HUES64 (cell line): Measurements from ENCODE around the gene BLM.

Source experiments
- H3K27ac ChIP-seq: 2 replicates; pipeline ENCODE4 v1.7.0; 2013; ENCODE audit warnings: low read depth, low read length, inconsistent platforms
- H3K27me3 ChIP-seq: 2 replicates; pipeline ENCODE4 v1.6.1; 2013; ENCODE audit warnings: mild to moderate bottlenecking, low read length; ENCODE audit not compliant: insufficient read depth
- H3K36me3 ChIP-seq: 2 replicates; pipeline ENCODE4 v1.6.1; 2013; ENCODE audit warnings: mild to moderate bottlenecking, low read length; ENCODE audit not compliant: insufficient read depth
- H3K4me1 ChIP-seq: 2 replicates; pipeline ENCODE4 v1.6.1; 2013; ENCODE audit warnings: mild to moderate bottlenecking, low read length, moderate library complexity; ENCODE audit not compliant: insufficient read depth
- H3K4me3 ChIP-seq: 2 replicates; pipeline ENCODE4 v1.5.1; 2013; ENCODE audit warnings: mild to moderate bottlenecking, low read length, moderate library complexity
- H3K9ac ChIP-seq: 2 replicates; pipeline ENCODE4 v1.6.1; 2013; ENCODE audit warnings: mild to moderate bottlenecking, low read depth, low read length
- H3K9me3 ChIP-seq: 2 replicates; pipeline ENCODE4 v1.6.1; 2013; ENCODE audit warnings: low read depth, low read length; ENCODE audit not compliant: insufficient read depth
- WGBS: fragments of 150-250, 120-280 bp; methylation state at CpG from one replicate; pipeline ENCODE4 v1.1.7; 2013; ENCODE audit warnings: missing lambda C conversion rate; 5-methylcytosine and 5-hydroxymethylcytosine counted together

Gene BLM

DNA sequence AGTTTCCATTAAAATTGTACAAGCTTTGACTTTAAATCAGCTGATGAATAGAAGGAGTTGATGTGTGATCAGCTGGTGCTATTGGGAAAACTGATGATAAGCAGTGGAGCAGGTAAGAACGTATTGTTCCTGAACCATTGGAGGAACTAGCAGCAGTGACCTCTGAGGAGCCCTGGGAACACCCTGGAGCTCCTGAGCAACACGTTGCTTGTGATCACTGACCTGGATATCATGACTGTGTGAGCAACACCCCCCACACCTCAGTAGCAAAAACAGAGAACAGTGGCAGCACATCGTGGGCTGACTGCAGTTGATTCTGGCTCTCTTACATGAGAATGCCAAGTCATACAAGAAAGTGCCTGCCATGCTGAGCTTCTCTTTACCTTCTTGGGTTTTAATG is 72.9 kb downstream of the BLM start:
- H3K4me1 ChIP-seq = no peaks in the 10 kb centered on the region
- no peaks in the 10 kb centered on the region for H3K9me3 ChIP-seq
- 86% methylated on average over 3 of the region's 3 CpGs for WGBS
- H3K27me3 ChIP-seq = no peaks in the 10 kb centered on the region
- peaks cover 89% of the 10 kb centered on the region for H3K36me3 ChIP-seq
- H3K4me3 ChIP-seq = no peak overlapping the region
- H3K27ac ChIP-seq = no peak overlapping the region
- no peak overlapping the region for H3K9ac ChIP-seq

DNA sequence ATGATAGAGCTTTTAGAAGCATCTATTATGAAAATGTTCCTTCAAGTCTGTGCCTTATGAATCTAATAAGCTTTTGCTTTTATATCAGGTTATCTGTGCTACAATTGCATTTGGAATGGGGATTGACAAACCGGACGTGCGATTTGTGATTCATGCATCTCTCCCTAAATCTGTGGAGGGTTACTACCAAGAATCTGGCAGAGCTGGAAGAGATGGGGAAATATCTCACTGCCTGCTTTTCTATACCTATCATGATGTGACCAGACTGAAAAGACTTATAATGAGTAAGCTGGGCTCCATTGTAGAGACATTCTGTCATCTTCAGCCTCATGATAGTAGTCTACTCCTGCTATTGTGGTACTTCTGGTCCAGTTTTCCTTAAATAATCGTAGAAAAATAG is 73.4 kb downstream of the BLM start:
- peaks cover 88% of the 10 kb centered on the region for H3K36me3 ChIP-seq

DNA sequence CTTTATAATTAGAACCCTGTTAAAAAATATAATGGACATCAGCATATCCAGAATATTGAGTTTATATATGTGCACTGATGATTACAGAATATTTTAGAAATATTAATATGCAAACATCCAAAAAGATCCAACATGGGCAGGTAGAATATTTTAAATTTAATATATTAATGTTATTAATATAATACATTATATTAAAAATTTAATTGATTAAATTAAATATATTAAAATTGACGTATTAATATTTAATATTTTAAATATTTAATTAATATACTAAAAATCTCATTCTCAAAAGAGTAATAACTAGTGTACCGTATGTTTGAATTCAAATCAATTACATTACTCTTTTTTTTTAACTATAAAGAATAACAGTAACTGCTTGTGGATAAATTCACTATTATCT is 77.4 kb downstream of the BLM start:
- Histone ChIP-seq H3K27ac (no peak overlapping the region), H3K4me3 (no peak overlapping the region), H3K36me3 (peaks cover 80% of the 10 kb centered on the region), H3K4me1 (no peaks in the 10 kb centered on the region), H3K9me3 (no peaks in the 10 kb centered on the region), H3K9ac (no peak overlapping the region), H3K27me3 (no peaks in the 10 kb centered on the region)
- WGBS = no CpG with 5 or more reads among the region's 2 CpGs

More for the DNA sequence above, 73.4 kb downstream of the BLM start:
- Histone ChIP-seq H3K27ac (no peak overlapping the region), H3K4me3 (no peak overlapping the region), H3K9ac (no peak overlapping the region), H3K9me3 (no peaks in the 10 kb centered on the region), H3K4me1 (no peaks in the 10 kb centered on the region), H3K27me3 (no peaks in the 10 kb centered on the region)
- WGBS = 89% methylated on average over 4 of the region's 4 CpGs

DNA sequence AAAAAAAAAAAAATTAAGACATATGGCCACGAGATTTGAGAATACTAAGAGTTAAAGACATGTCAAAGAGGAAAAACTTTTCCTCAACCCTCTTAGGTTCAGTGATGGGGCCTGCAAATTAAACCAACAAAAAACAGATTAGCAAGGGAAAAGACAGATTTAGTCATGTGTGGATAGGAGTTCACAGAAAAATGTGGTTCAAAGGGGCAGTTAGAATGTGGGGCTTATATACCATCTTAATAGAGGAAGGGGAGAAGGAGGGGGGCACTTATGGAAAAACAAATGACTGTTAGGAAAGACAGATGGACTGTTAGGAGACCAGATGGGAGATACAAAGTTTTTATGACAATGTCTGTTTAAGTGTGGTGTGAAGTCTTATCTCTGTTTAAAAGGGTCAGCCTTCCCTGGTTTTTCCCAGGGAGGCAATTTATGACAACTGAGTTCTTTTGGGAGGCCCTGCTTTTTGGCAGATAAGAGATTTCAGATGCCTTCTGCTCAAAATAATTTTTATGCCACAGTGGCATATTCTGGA is 82.6 kb downstream of the BLM start:
- no peak overlapping the region for H3K27ac ChIP-seq
- no peaks in the 10 kb centered on the region for H3K27me3 ChIP-seq
- H3K36me3 ChIP-seq = peaks cover 78% of the 10 kb centered on the region
- H3K4me1 ChIP-seq = no peaks in the 10 kb centered on the region
- no peak overlapping the region for H3K9ac ChIP-seq
- H3K4me3 ChIP-seq = no peak overlapping the region
- 90% methylated on average over 1 of the region's 1 CpG for WGBS
- no peaks in the 10 kb centered on the region for H3K9me3 ChIP-seq

DNA sequence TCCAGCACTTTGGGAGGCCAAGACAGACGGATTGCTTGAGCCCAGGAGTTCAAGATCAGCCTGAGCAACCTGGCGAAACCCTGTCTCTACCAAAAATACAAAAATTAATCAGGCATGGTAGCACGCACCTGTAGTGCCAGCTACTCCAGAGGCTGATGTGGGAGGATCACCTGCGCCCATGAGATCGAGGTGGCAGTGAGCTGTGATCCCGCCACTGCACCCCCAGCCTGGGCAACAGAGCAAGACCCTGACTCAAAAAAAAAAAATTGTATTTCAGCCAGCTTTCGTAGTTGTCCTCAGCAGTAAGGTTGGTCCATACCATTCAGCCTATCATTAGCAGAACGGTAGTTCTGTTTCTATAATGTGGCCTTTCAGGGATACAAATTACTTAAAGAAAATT is 84.7 kb downstream of the BLM start:
- no peak overlapping the region for H3K4me3 ChIP-seq
- H3K27ac ChIP-seq = no peak overlapping the region
- H3K9me3 ChIP-seq = no peaks in the 10 kb centered on the region
- H3K9ac ChIP-seq = no peak overlapping the region
- no peaks in the 10 kb centered on the region for H3K27me3 ChIP-seq
- H3K36me3 ChIP-seq = peaks cover 73% of the 10 kb centered on the region
- 94% methylated on average over 8 of the region's 8 CpGs for WGBS
- no peaks in the 10 kb centered on the region for H3K4me1 ChIP-seq

DNA sequence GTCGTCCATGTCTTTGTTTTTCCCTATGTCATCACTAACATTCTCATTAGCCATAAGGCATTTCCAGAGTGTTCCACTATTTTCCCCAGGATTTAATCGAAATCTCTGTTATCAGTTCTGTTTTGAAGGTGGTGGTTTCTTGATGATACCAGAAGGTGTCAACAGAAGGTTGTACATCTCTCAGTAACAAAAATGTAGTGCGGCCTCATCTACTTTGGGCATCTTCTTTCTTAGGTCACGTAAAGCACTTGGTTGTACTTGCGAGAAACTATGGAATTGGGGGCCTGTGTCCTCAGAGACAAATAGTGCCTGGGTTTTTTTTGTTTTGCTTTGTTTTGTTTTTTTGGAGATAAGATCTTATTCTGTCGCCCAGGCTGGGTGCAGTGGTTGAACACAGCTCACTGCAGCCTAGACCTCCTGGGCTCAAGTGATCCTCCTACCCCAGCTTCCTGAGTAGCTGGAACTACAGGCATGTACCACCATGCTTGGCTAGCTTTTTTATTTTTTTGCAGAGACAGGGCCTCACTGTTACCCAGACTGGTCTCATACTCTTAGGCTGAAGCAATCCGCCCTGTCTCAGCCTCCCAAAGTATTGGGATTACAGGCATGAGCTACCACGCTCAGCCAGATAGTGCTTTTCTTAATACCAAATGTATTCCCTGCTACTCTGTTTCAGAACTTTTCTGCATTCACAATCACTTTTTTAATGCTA is 90.1 kb downstream of the BLM start:
- Histone ChIP-seq H3K9me3 (no peaks in the 10 kb centered on the region), H3K36me3 (peaks cover 92% of the 10 kb centered on the region), H3K4me3 (no peak overlapping the region), H3K27ac (no peak overlapping the region), H3K27me3 (no peaks in the 10 kb centered on the region), H3K4me1 (no peaks in the 10 kb centered on the region), H3K9ac (no peak overlapping the region)
- 96% methylated on average over 8 of the region's 8 CpGs for whole genome bisulfite sequencing

DNA sequence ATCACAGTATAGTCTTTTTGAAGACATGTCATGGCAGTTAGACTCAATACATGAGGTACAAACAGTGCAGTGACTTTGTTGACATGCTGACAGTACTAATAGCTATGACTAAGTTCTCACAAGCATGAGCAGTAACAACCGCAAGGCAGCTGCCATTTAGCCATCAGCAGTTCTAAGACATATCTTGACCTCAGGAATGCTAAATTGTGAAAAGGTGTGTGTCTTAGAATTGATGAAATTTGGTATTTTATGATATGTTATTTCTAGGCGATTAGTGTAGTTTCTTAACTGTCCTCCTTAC is 90.6 kb downstream of the BLM start:
- H3K9ac ChIP-seq = no peak overlapping the region
- H3K9me3 ChIP-seq = no peaks in the 10 kb centered on the region
- H3K4me1 ChIP-seq = no peaks in the 10 kb centered on the region
- no peaks in the 10 kb centered on the region for H3K27me3 ChIP-seq
- H3K36me3 ChIP-seq = peaks cover 92% of the 10 kb centered on the region
- WGBS = 100% methylated on average over 2 of the region's 2 CpGs
- H3K4me3 ChIP-seq = no peak overlapping the region
- no peak overlapping the region for H3K27ac ChIP-seq

DNA sequence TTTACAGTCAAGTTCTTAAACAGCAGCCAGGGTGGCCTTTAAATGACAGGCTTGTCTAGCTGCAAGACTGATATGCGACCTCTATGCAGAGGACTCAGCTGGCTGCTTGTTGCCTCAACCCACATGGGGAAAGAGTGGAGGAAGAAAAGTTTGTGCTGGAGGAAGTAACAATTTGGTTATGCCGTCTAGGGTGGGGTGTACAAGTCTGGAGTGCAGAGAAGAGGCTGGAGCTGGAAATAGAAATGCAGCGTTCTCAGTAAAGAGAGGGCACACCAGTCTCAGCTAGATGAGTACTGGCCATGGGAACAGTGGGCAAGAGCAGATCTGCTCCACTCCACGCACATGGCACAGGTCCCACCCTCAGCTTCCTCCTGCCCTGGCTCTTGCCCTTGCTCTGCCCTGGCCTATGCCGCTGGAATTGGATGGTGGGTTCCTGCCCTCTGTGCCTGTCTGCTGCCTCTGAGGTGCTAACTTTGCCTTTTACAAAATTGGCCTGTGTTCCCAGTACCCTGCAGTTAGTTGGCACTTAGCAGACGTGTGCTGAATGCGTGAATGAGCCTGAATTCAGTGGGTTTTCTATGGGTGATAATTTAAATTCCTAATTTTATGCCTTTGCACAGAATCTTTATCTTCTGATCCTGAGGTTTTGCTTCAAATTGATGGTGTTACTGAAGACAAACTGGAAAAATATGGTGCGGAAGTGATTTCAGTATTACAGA is 91.5 kb downstream of the BLM start:
- peaks cover 87% of the 10 kb centered on the region for H3K36me3 ChIP-seq

DNA sequence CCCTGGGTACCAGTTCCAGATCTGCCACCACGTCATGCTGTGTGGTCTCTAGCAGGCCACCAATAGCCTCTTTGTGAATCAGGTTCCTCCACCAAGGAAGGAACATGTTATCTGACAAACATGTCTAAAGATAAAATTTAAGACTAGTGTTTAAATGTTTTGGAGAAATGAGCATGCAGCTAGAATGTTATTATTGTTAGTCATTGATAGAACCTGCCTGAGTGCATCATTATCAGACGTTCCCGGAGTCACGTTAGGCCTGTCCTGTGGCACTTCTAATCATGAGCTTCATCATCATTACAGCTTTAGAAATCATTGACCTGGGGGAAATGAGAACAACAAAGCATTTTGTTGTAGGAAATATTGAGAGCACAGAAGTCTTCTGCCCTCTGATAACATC is 92.4 kb downstream of the BLM start:
- no peak overlapping the region for H3K9ac ChIP-seq
- H3K4me1 ChIP-seq = peaks cover 8% of the 10 kb centered on the region; the same call in 1 of the 2 replicates
- no peak overlapping the region for H3K4me3 ChIP-seq
- H3K27ac ChIP-seq = no peak overlapping the region
- 96% methylated on average over 4 of the region's 4 CpGs for WGBS
- no peaks in the 10 kb centered on the region for H3K27me3 ChIP-seq
- peaks cover 79% of the 10 kb centered on the region for H3K36me3 ChIP-seq
- H3K9me3 ChIP-seq = no peaks in the 10 kb centered on the region

More for the DNA sequence above, 91.5 kb downstream of the BLM start:
- no peak overlapping the region for H3K9ac ChIP-seq
- no peak overlapping the region for H3K27ac ChIP-seq
- H3K27me3 ChIP-seq = no peaks in the 10 kb centered on the region
- WGBS = 88% methylated on average over 8 of the region's 8 CpGs
- no peak overlapping the region for H3K4me3 ChIP-seq
- H3K4me1 ChIP-seq = 0 out of 2 replicates have a peak, but pooled peaks cover 3% of the 10 kb centered on the region
- H3K9me3 ChIP-seq = no peaks in the 10 kb centered on the region

DNA sequence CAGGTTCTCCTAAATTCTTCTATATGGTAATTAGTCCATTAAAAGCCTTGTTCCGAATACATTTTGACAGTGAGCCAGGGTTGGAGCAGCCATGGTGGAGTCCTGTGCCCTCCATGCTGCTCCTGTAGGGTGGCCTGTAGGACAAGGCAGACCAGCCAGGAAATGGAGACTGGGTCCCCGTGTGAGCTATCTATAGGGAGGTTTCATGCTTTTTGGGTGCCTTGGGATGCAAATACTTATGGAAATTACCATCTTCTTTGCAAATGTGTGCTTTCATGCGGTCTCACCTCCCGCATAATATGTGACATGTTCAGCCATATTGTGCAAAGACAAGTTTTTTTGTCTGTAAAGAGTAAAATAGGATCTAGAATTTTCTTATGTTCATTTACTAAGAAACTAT is 93.2 kb downstream of the BLM start:
- Histone ChIP-seq H3K27ac (no peak overlapping the region), H3K9ac (no peak overlapping the region), H3K9me3 (no peaks in the 10 kb centered on the region), H3K27me3 (no peaks in the 10 kb centered on the region), H3K4me3 (no peak overlapping the region), H3K4me1 (peaks cover 8% of the 10 kb centered on the region; the same call in 1 of the 2 replicates), H3K36me3 (peaks cover 81% of the 10 kb centered on the region)
- 92% methylated on average over 4 of the region's 4 CpGs for WGBS

DNA sequence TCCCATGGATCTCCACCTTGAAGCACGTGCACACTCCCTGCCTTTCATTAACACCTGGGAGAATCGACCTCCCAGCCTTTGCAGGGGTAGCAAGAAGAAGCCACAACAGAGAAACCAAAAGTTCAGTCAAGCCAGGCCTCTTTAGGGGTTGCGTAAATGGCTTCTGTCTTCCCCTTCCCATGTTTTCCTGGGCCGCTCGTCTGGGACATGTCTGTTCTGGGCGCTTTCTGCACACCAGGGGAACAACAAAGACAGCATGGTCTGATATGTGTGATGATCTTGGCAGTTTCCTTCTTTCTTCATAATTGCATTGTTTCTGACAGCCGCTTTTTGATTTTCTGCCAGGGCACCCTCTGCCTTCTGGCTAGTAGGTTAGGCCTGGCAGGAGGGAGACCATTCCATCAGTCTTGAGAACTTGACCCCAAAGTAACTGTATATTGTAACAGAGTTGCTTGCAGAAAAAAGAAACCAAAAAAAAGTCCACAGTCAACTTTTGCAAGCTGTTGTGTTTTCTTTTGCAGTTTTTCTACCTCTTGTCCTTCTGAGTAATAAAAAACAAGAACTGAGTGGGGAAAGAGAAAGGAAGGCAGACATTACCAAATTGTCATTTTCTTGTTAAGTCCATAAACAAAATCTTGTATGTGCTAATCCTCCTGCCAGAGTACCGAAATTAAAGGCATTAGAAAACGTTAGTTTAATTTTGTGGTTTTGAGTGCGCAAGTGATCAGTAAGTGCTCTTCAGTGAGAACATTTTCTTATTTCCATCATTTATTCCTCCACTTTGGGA is 95.2 kb downstream of the BLM start:
- WGBS = 94% methylated on average over 10 of the region's 10 CpGs
- peaks cover 70% of the 10 kb centered on the region for H3K36me3 ChIP-seq
- no peak overlapping the region for H3K9ac ChIP-seq
- no peaks in the 10 kb centered on the region for H3K27me3 ChIP-seq
- no peak overlapping the region for H3K4me3 ChIP-seq
- no peak overlapping the region for H3K27ac ChIP-seq
- H3K4me1 ChIP-seq = peaks cover 16% of the 10 kb centered on the region
- H3K9me3 ChIP-seq = no peaks in the 10 kb centered on the region
